ENCODE results near the gene TRIM3. TPM values are rescaled to one million over a fixed set of nuclear protein-coding genes. Genes with fewer than 3 reads are reported as not detected.

TRIM3 gene
- polyA plus RNA-seq, 1 donor: 37.8 TPM

GRCh38 chr11:6459099-6459450, 14.7 kb downstream of the TRIM3 start:
- Histone ChIP-seq H3K27ac (ENCODE audit: low read length) (peak overlapping the region; percentile 69), H3K9me3 (ENCODE audit: control insufficient read depth, low read depth, low read length) (peaks cover 3% of the 10 kb centered on the region), H3K36me3 (ENCODE audit: control insufficient read depth, insufficient read depth, low read length) (peaks cover 68% of the 10 kb centered on the region), H3K27me3 (ENCODE audit: control insufficient read depth, insufficient read depth, low read length) (no peaks in the 10 kb centered on the region), H3K4me1 (ENCODE audit: control insufficient read depth, insufficient read depth, low read length) (peaks cover 22% of the 10 kb centered on the region), H3K4me3 (ENCODE audit: low read length) (no peak overlapping the region)
- peak; percentile 74 to 88 for DNase-seq
- WGBS (ENCODE audit: insufficient coverage, low lambda C conversion rate): no CpG with 5 or more reads among the region's 1 CpG

DNA sequence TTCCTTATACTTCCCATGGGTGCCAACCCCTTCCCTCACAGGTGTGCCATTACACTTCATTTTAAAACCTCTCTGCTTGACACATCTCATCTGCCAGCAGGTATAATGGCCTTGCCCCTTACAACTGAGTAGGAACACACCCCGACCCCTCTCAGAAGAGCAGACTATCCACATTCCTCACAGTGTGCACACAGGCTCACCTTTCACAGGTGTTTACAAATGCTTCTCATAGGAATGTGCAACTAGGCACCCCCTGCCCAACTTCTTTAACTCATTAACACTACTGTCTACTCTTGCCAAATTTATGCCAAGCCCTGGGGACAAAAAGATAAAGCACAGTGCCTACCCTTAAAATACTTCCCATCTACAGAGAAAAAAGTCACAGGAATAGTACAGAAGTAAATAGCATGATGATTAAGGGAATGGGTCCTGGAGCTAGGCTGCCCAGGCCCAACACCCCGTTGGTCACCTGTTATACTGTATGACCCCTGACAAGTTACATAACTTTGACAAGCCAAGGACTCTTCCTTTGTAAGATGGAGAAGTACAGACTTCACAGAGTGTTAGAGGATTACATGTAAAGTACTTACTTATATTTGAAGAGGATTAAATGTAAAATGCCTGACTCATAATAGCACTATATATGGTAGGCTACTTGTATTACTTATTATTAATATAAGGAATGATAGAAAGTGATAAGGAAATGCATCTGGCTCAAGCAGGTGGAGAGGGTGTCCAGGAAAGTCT, 15.2 kb downstream of the TRIM3 start:
- no CpG with 5 or more reads among the region's 2 CpGs for WGBS (ENCODE audit: insufficient coverage, low lambda C conversion rate)
- DNase-seq: peak in 1 of 2 donors; percentile 26
- Histone ChIP-seq H3K4me3 (ENCODE audit: low read length) (no peak overlapping the region), H3K4me1 (ENCODE audit: control insufficient read depth, insufficient read depth, low read length) (peaks cover 22% of the 10 kb centered on the region), H3K36me3 (ENCODE audit: control insufficient read depth, insufficient read depth, low read length) (peaks cover 68% of the 10 kb centered on the region), H3K27ac (ENCODE audit: low read length) (peak overlapping the region; percentile 69), H3K27me3 (ENCODE audit: control insufficient read depth, insufficient read depth, low read length) (no peaks in the 10 kb centered on the region), H3K9me3 (ENCODE audit: control insufficient read depth, low read depth, low read length) (peaks cover 3% of the 10 kb centered on the region)

DNA sequence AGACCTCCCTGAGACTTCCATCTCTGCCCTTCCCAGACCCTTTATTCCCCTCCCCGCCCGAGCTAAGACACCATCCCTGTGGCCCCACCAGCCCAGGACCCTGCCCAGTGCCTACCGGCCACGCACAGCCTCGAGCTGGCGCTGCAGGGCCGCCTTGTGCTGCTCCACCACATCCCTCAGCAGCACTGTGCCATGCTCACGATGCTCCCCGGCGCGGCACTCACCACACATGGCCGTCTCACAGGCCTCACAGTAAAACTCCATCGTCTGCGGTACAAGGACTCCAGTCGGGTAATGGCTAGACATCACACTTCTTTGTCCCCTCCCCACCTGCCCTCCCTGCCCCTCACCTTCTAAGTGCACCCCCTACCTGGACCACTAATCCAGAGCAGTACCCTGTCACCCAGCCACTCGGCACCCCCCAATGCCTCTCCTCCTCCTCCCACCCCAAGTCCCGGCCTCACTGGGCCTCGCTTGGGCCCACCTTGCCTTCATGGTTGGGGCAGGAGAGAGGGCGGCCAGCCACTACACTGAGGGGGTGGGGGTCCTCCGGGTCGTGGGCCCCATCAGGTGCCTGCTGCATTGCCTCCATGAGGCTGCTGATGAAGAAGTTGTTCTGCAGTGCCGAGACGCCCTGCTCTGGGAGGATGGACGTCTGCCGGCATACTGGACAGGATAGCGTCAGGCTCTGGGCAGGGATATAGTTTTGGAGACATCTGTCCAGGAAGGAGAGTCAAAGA, 16.0 kb downstream of the TRIM3 start:
- DNase-seq: no peak
- Histone ChIP-seq H3K4me3 (ENCODE audit: low read length) (no peak overlapping the region), H3K27me3 (ENCODE audit: control insufficient read depth, insufficient read depth, low read length) (no peaks in the 10 kb centered on the region), H3K27ac (ENCODE audit: low read length) (peak overlapping the region; percentile 69), H3K4me1 (ENCODE audit: control insufficient read depth, insufficient read depth, low read length) (peaks cover 22% of the 10 kb centered on the region), H3K9me3 (ENCODE audit: control insufficient read depth, low read depth, low read length) (peaks cover 3% of the 10 kb centered on the region), H3K36me3 (ENCODE audit: control insufficient read depth, insufficient read depth, low read length) (peaks cover 71% of the 10 kb centered on the region)
- no CpG with 5 or more reads among the region's 26 CpGs for WGBS (ENCODE audit: insufficient coverage, low lambda C conversion rate)

- H3K36me3 ChIP-seq (ENCODE audit: control insufficient read depth, insufficient read depth, low read length): peaks cover 73% of the 10 kb centered on the region
- H3K9me3 ChIP-seq (ENCODE audit: control insufficient read depth, low read depth, low read length): peaks cover 3% of the 10 kb centered on the region
- WGBS (ENCODE audit: insufficient coverage, low lambda C conversion rate): no CpG with 5 or more reads among the region's 56 CpGs
- no peak for DNase-seq
- H3K27me3 ChIP-seq (ENCODE audit: control insufficient read depth, insufficient read depth, low read length): no peaks in the 10 kb centered on the region
- H3K4me1 ChIP-seq (ENCODE audit: control insufficient read depth, insufficient read depth, low read length): peaks cover 22% of the 10 kb centered on the region
- no peak overlapping the region for H3K27ac ChIP-seq (ENCODE audit: low read length)
- no peak overlapping the region for H3K4me3 ChIP-seq (ENCODE audit: low read length)
Measured at GRCh38 chr11:6456361-6457073, 17.2 kb downstream of the TRIM3 start.

DNA sequence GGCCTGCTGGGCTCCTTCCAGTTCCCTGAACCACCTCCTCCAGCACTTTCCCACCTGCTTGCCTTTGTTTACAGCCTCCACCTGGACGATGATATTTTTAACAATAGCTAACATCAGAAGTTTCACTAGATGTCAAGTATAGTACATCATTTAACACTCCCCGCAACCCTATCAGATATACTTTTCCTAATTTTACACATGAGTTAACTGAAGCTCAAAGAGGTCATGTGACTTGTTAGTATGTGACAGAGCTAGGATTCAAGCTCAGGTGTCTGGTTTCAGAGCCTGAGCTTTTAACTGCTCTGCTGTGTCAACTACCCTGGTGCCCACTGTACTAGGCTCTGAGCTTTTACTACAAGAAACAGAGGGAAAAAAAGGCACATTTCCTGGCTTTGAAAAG, 18.7 kb downstream of the TRIM3 start:
- no peak for DNase-seq
- Histone ChIP-seq H3K9me3 (ENCODE audit: control insufficient read depth, low read depth, low read length) (peaks cover 3% of the 10 kb centered on the region), H3K27me3 (ENCODE audit: control insufficient read depth, insufficient read depth, low read length) (no peaks in the 10 kb centered on the region), H3K27ac (ENCODE audit: low read length) (no peak overlapping the region), H3K4me3 (ENCODE audit: low read length) (no peak overlapping the region), H3K36me3 (ENCODE audit: control insufficient read depth, insufficient read depth, low read length) (peaks cover 81% of the 10 kb centered on the region), H3K4me1 (ENCODE audit: control insufficient read depth, insufficient read depth, low read length) (peaks cover 17% of the 10 kb centered on the region)
- no CpG with 5 or more reads among the region's 2 CpGs for WGBS (ENCODE audit: insufficient coverage, low lambda C conversion rate)

DNA sequence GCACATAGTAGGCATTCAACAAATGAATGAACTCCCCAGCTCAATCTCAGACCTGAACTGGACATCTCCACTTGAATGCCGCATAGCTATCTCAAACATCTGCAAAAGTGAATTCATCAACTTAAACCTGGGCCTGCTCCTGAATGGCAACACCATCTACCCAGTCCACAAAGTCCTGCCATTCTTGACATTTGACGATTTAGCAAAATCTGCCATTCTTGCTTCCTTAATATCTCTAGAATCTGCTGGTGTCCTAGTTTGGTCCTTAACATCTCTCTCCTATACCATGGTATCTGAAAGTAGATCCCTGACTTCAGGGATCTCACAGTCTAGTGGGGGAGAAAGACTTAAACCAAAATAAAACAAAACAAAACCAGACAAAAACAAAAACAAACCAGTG, 20.6 kb downstream of the TRIM3 start:
- Histone ChIP-seq H3K4me1 (ENCODE audit: control insufficient read depth, insufficient read depth, low read length) (peaks cover 2% of the 10 kb centered on the region), H3K27ac (ENCODE audit: low read length) (no peak overlapping the region), H3K4me3 (ENCODE audit: low read length) (no peak overlapping the region), H3K27me3 (ENCODE audit: control insufficient read depth, insufficient read depth, low read length) (no peaks in the 10 kb centered on the region), H3K9me3 (ENCODE audit: control insufficient read depth, low read depth, low read length) (peaks cover 3% of the 10 kb centered on the region), H3K36me3 (ENCODE audit: control insufficient read depth, insufficient read depth, low read length) (peaks cover 96% of the 10 kb centered on the region)
- WGBS (ENCODE audit: insufficient coverage, low lambda C conversion rate): no CpG with 5 or more reads among the region's 2 CpGs
- DNase-seq: no peak

- Histone ChIP-seq H3K27me3 (ENCODE audit: control insufficient read depth, insufficient read depth, low read length) (no peaks in the 10 kb centered on the region), H3K4me1 (ENCODE audit: control insufficient read depth, insufficient read depth, low read length) (no peaks in the 10 kb centered on the region), H3K27ac (ENCODE audit: low read length) (no peak overlapping the region), H3K9me3 (ENCODE audit: control insufficient read depth, low read depth, low read length) (peaks cover 3% of the 10 kb centered on the region), H3K4me3 (ENCODE audit: low read length) (no peak overlapping the region), H3K36me3 (ENCODE audit: control insufficient read depth, insufficient read depth, low read length) (peaks cover 90% of the 10 kb centered on the region)
- WGBS (ENCODE audit: insufficient coverage, low lambda C conversion rate): no CpG with 5 or more reads among the region's 3 CpGs
- DNase-seq: no peak
Measured at GRCh38 chr11:6452219-6452618, 21.5 kb downstream of the TRIM3 start.

- WGBS (ENCODE audit: insufficient coverage, low lambda C conversion rate): no CpG with 5 or more reads among the region's 3 CpGs
- H3K9me3 ChIP-seq (ENCODE audit: control insufficient read depth, low read depth, low read length): no peaks in the 10 kb centered on the region
- no peaks in the 10 kb centered on the region for H3K27me3 ChIP-seq (ENCODE audit: control insufficient read depth, insufficient read depth, low read length)
- H3K4me1 ChIP-seq (ENCODE audit: control insufficient read depth, insufficient read depth, low read length): no peaks in the 10 kb centered on the region
- H3K4me3 ChIP-seq (ENCODE audit: low read length): no peak overlapping the region
- H3K27ac ChIP-seq (ENCODE audit: low read length): no peak overlapping the region
- no peak for DNase-seq
- H3K36me3 ChIP-seq (ENCODE audit: control insufficient read depth, insufficient read depth, low read length): peaks cover 55% of the 10 kb centered on the region
Measured at GRCh38 chr11:6448574-6448973, 25.2 kb downstream of the TRIM3 start.

GRCh38 chr11:6443269-6444003, 30.3 kb downstream of the TRIM3 start:
- no CpG with 5 or more reads among the region's 5 CpGs for WGBS (ENCODE audit: insufficient coverage, low lambda C conversion rate)
- Histone ChIP-seq H3K4me1 (ENCODE audit: control insufficient read depth, insufficient read depth, low read length) (peaks cover 28% of the 10 kb centered on the region), H3K27ac (ENCODE audit: low read length) (no peak overlapping the region), H3K4me3 (ENCODE audit: low read length) (no peak overlapping the region), H3K36me3 (ENCODE audit: control insufficient read depth, insufficient read depth, low read length) (peaks cover 6% of the 10 kb centered on the region), H3K9me3 (ENCODE audit: control insufficient read depth, low read depth, low read length) (no peaks in the 10 kb centered on the region), H3K27me3 (ENCODE audit: control insufficient read depth, insufficient read depth, low read length) (no peaks in the 10 kb centered on the region)
- peak; percentile 46 to 49 for DNase-seq

DNA sequence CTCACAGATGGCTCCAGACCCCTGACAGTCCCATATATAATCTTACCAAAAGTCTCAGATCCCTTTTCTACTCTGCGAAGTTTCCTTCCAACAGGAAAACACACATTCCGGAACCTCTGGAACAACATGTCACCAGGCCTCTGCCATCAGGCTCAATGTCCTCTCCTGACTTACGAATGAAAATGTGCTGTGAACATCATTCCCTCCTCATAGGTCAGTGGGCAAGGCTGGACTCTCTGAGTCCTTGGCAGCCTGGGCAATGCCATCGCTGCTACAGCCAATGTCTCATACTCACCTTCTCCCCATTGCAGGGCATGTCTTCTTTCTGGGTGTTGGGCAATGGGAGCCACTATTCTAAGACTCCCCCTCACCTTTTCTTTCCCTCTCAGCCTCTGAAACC, 31.3 kb downstream of the TRIM3 start:
- no peaks in the 10 kb centered on the region for H3K36me3 ChIP-seq (ENCODE audit: control insufficient read depth, insufficient read depth, low read length)
- DNase-seq: no peak
- no peak overlapping the region for H3K4me3 ChIP-seq (ENCODE audit: low read length)
- no peaks in the 10 kb centered on the region for H3K9me3 ChIP-seq (ENCODE audit: control insufficient read depth, low read depth, low read length)
- H3K27me3 ChIP-seq (ENCODE audit: control insufficient read depth, insufficient read depth, low read length): no peaks in the 10 kb centered on the region
- WGBS (ENCODE audit: insufficient coverage, low lambda C conversion rate): no CpG with 5 or more reads among the region's 4 CpGs
- no peak overlapping the region for H3K27ac ChIP-seq (ENCODE audit: low read length)
- peaks cover 28% of the 10 kb centered on the region for H3K4me1 ChIP-seq (ENCODE audit: control insufficient read depth, insufficient read depth, low read length)
